ENCODE results near the gene ADPRH. TPM values are rescaled to one million over a fixed set of nuclear protein-coding genes. Genes with fewer than 3 reads are reported as not detected.

The ADPRH gene
- polyA plus RNA-seq, 2 of the 4 experiments (the other 2 are of a cell fraction) = 3.7 to 3.8 TPM

DNA sequence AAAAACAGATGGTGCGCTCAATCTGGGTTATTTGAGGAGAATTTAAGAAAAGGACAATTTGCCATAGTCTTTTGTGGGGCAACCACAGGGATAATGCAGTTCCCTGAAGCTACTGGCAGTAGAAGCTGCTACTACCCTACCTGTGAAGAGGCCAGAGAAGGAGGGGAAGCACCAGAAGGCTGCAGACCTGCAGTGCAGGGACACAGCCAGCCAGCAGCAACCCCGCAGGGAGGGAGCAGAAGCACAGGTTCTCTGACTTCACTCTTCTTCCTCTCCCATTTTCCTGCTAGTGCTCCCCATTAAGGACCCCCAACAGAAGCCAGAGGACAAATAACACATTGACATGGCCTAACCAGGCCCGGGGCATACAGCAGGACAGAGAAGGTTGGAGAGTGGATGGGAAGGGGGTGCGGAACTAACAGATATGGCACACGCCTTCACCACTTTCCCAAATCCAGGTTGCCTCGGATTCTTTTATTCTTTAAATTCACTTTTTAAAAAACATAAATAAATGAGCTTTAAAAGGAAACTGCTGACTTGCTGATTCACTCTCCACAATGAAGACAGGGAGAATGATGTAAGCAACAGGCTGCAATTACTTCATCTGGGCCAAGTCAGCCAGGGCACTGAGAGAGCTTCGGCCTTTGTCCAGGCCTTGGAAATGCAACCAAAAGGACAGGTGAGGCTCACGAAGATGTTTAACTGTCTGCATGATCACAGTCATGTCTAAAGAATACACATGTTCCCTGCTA, 51.0 kb downstream of the ADPRH start:
- peak overlapping the region; percentile 4; the same call in 1 of the 3 replicates for H3K4me2 ChIP-seq
- no peaks in the 10 kb centered on the region for H3K9me3 ChIP-seq
- no peak overlapping the region for H3K4me3 ChIP-seq
- ChIA-PET POLR2A (no interaction called here), CTCF (interaction anchor here (2.1 kb wide), 1 partner anchor 50 kb away, joined by 6 read pairs; no protein-coding TSS in a partner anchor)
- ATAC-seq = no peak
- WGBS (ENCODE audit: missing lambda C conversion rate) = 79% methylated on average over 8 of the region's 8 CpGs
- no peak for TF ChIP-seq RNF2 (IDR thresholded peaks at IDR 0.05; ENCODE audit: borderline replicate concordance, low read depth)
- TF ChIP-seq RARB (CRISPR knock-in tag; IDR thresholded peaks at IDR 0.05) = no peak
- TF ChIP-seq EHF (CRISPR knock-in tag; IDR thresholded peaks at IDR 0.05) = no peak
- TF ChIP-seq RAD21 (conservative IDR thresholded peaks at IDR 0.05 in 1 of 2, IDR thresholded peaks at IDR 0.05 in 1 of 2) = no peak
- TF ChIP-seq MAFK (IDR thresholded peaks at IDR 0.05; ENCODE audit: partially characterized antibody) = peak; percentile 83
- no peak for TF ChIP-seq BHLHE40 (IDR thresholded peaks at IDR 0.05; ENCODE audit: low read depth, low read length)
- TF ChIP-seq ATOH8 (CRISPR knock-in tag; IDR thresholded peaks at IDR 0.05; ENCODE audit: low read depth) = no peak
- FAIRE-seq = no peak
- peak overlapping the region; percentile 37 to 67; a peak in 4 of 6 replicates for H3K27ac ChIP-seq
- H3K4me1 ChIP-seq = peaks cover 4% of the 10 kb centered on the region; the same call in 1 of the 3 replicates
- no peak for DNase-seq (ENCODE audit: low read depth in 1 of 2, low spot score in 1 of 2)

DNA sequence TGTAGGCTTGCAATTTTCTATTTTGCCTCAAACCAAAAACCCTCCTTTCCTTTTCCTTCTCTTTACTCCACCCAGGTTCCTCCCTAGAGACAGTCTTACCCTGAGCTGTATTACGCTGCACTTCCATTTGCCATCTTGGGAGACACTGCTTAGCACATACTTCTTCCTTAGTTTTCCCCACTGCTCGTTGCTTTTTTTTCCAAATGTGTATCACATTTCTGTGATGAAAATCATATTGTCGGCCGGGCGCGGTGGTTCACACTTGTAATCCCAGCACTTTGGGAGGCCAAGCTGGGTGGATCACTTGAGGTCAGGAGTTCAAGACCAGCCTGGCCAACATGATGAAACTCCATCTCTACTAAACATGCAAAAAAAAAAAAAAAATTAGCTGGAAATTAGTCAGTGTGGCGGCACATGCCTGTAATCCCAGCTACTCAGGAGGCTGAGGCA, 51.6 kb downstream of the ADPRH start:
- 90% methylated on average over 7 of the region's 7 CpGs for WGBS (ENCODE audit: missing lambda C conversion rate)
- no peak overlapping the region for H3K4me3 ChIP-seq
- TF ChIP-seq CHD2 (IDR thresholded peaks at IDR 0.05; ENCODE audit: low read length, partially characterized antibody) (no peak), ZFP36 (IDR thresholded peaks at IDR 0.05; ENCODE audit: borderline replicate concordance, partially characterized antibody) (no peak), FOSB (CRISPR knock-in tag; IDR thresholded peaks at IDR 0.05) (no peak), FOSL2 (IDR thresholded peaks at IDR 0.05) (no peak), FOSL2 (CRISPR knock-in tag; IDR thresholded peaks at IDR 0.05) (no peak), GATA3 (IDR thresholded peaks at IDR 0.05; ENCODE audit: borderline replicate concordance) (no peak), BCL3 (IDR thresholded peaks at IDR 0.05) (no peak), MYC (IDR thresholded peaks at IDR 0.05; ENCODE audit: borderline replicate concordance, low read length) (no peak), ESRRA (IDR thresholded peaks at IDR 0.05; ENCODE audit: borderline replicate concordance, low read length) (no peak), CEBPB (IDR thresholded peaks at IDR 0.05) (no peak), CBX8 (IDR thresholded peaks at IDR 0.05) (no peak), ZC3H11A (IDR thresholded peaks at IDR 0.05) (no peak), HEYL (CRISPR knock-in tag; IDR thresholded peaks at IDR 0.05) (no peak), EHMT2 (IDR thresholded peaks at IDR 0.05; ENCODE audit: low read depth) (no peak)
- TF ChIP-seq, protein P1, sequence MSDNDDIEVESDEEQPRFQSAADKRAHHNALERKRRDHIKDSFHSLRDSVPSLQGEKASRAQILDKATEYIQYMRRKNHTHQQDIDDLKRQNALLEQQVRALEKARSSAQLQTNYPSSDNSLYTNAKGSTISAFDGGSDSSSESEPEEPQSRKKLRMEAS (IDR thresholded peaks at IDR 0.05) = no peak
- ATAC-seq (no peak), FAIRE-seq (no peak), DNase-seq (ENCODE audit: low read depth in 1 of 2, low spot score in 1 of 2) (no peak)
- peak overlapping the region; percentile 26 to 67; a peak in 4 of 6 replicates for H3K27ac ChIP-seq
- ChIA-PET POLR2A (interaction anchor here (0.6 kb wide), 1 partner anchor 133 kb away, joined by 3 read pairs; the partner anchor contains the start of gene TIMMDC1), CTCF (interaction anchor here (2.1 kb wide), 1 partner anchor 50 kb away, joined by 6 read pairs; no protein-coding TSS in a partner anchor)
- no peaks in the 10 kb centered on the region for H3K9me3 ChIP-seq
- H3K4me2 ChIP-seq = peak overlapping the region; percentile 4; the same call in 1 of the 3 replicates
- H3K4me1 ChIP-seq = peaks cover 5% of the 10 kb centered on the region; the same call in 1 of the 3 replicates

Measured in A549 (cell line).